ENCODE measurements around the gene HOXD12.

HOXD12 gene

GRCh38 chr2:176105730-176106580 is 6.4 kb downstream of the HOXD12 start:
- no peak for DNase-seq (ENCODE audit: low read depth in 2 of 2)

- DNase-seq (ENCODE audit: low read depth in 2 of 2): no peak
Observed at GRCh38 chr2:176106581-176107539, 7.3 kb downstream of the HOXD12 start, which contains the start of gene HOXD11. Gene HOXD11, plus strand, starts transcription at chr2:176107280. Its CDS starts 76 bp downstream, at chr2:176107356.

GRCh38 chr2:176107731-176108181 is 8.2 kb downstream of the HOXD12 start:
- no peak for DNase-seq (ENCODE audit: low read depth in 2 of 2)

GRCh38 chr2:176109192-176109901 is 9.8 kb downstream of the HOXD12 start:
- no peak for DNase-seq (ENCODE audit: low read depth in 2 of 2)

GRCh38 chr2:176109946-176110345 is 10.4 kb downstream of the HOXD12 start:
- DNase-seq (ENCODE audit: low read depth in 2 of 2): no peak

- DNase-seq (ENCODE audit: low read depth in 2 of 2): no peak
Observed at GRCh38 chr2:176110415-176111308, 11.1 kb downstream of the HOXD12 start.

GRCh38 chr2:176111309-176111663 is 11.7 kb downstream of the HOXD12 start:
- no peak for DNase-seq (ENCODE audit: low read depth in 2 of 2)

GRCh38 chr2:176111846-176112374 is 12.3 kb downstream of the HOXD12 start:
- no peak for DNase-seq (ENCODE audit: low read depth in 2 of 2)

GRCh38 chr2:176112375-176113302 is 13.0 kb downstream of the HOXD12 start:
- DNase-seq (ENCODE audit: low read depth in 2 of 2): no peak

- DNase-seq (ENCODE audit: low read depth in 2 of 2): no peak
Observed at GRCh38 chr2:176114120-176114929, 14.7 kb downstream of the HOXD12 start.

- no peak for DNase-seq (ENCODE audit: low read depth in 2 of 2)
Observed at GRCh38 chr2:176114930-176115625, 15.5 kb downstream of the HOXD12 start.

- no peak for DNase-seq (ENCODE audit: low read depth in 2 of 2)
Observed at GRCh38 chr2:176115883-176116813, 16.6 kb downstream of the HOXD12 start, which contains the start of gene HOXD10. Gene HOXD10, plus strand, starts transcription at chr2:176116778. Its CDS starts 56 bp downstream, at chr2:176116834.

- DNase-seq (ENCODE audit: low read depth in 2 of 2): no peak
Observed at GRCh38 chr2:176117162-176117822, 17.7 kb downstream of the HOXD12 start.

GRCh38 chr2:176117823-176118371 is 18.3 kb downstream of the HOXD12 start:
- no peak for DNase-seq (ENCODE audit: low read depth in 2 of 2)

GRCh38 chr2:176118601-176119339 is 19.2 kb downstream of the HOXD12 start:
- DNase-seq (ENCODE audit: low read depth in 2 of 2): no peak
